Ascending aorta (tissue), 2 donors: ENCODE measurements around the gene ELAC1. TPM values are rescaled to one million over a fixed set of nuclear protein-coding genes. Genes with fewer than 3 reads are reported as not detected.

Experiments
- DNase-seq, 2 donors: peaks; one replicate each; pipeline ENCODE4 v3.0.0-alpha.2; 2019; ENCODE audit warnings: low spot score in 2 of 2
- H3K27ac ChIP-seq, 2 donors: fragments of 200-600 bp; sonication (generic); one replicate each; pipeline ENCODE4 v1.5.1; 2016 to 2017; ENCODE audit warnings: mild to moderate bottlenecking in 1 of 2
- H3K27me3 ChIP-seq: fragments of 200-600 bp; sonication (generic); one replicate; pipeline ENCODE4 v1.5.1; 2017
- H3K36me3 ChIP-seq, 2 donors: fragments of 200-600 bp; sonication (generic); one replicate each; pipeline ENCODE4 v1.5.1; 2016
- H3K4me1 ChIP-seq, 2 donors: fragments of 200-600 bp; sonication (generic); one replicate each; pipeline ENCODE4 v1.5.1; 2016 to 2017; ENCODE audit warnings: mild to moderate bottlenecking in 1 of 2
- H3K4me3 ChIP-seq, 2 donors: fragments of 200-600 bp; sonication (generic); one replicate each; pipeline ENCODE4 v1.5.1; 2016 to 2017; ENCODE audit warnings: mild to moderate bottlenecking in 1 of 2
- H3K9me3 ChIP-seq, 2 donors: fragments of 200-600 bp; sonication (generic); one replicate each; pipeline ENCODE4 v1.5.1; 2016
- CTCF ChIP-seq, 3 experiments: fragments of 200-600 bp in 2 of 3; fragments of 450-650 bp in 1 of 3; sonication (generic) in 2 of 3; IDR thresholded peaks; one replicate each; pipeline ENCODE4 v1.5.1; 2016 to 2019; ENCODE audit warnings: antibody characterized with exemption in 3 of 3, mild to moderate bottlenecking in 1 of 3, moderate library complexity in 1 of 3
- intact Hi-C: fragments of 100-400 bp; cut with DNase I; formaldehyde crosslinking; loops from one replicate; pipeline ENCODE4 v1.15.1; 2023
- total RNA-seq: library from RNA; depleted of rRNA; stranded (reverse); fragments of >200 nt; gene quantifications from one replicate; pipeline ENCODE4 v1.1.0, GENCODE V29; 2016

ELAC1 gene
- total RNA-seq, 1 donor from 2014 or later: not detected

GRCh38 chr18:51030537-51031258, 62.9 kb downstream of the ELAC1 start:
- H3K27me3 ChIP-seq: no peaks in the 10 kb centered on the region
- H3K4me1 ChIP-seq: peaks cover 3 to 39% of the 10 kb centered on the region in 2 donors

GRCh38 chr18:51032193-51032592, 64.4 kb downstream of the ELAC1 start:
- no peaks in the 10 kb centered on the region for H3K27me3 ChIP-seq
- intact Hi-C loops: loop anchor here (10.0 kb wide), 1 partner anchor 1547 kb away; the partner anchor contains the start of gene C18orf32
- no peak for DNase-seq
- no peak for TF ChIP-seq CTCF (IDR thresholded peaks at IDR 0.05)
- H3K36me3 ChIP-seq: no peaks in the 10 kb centered on the region
- peak overlapping the region; percentile 91 to 95 for H3K4me3 ChIP-seq
- no peaks in the 10 kb centered on the region for H3K9me3 ChIP-seq
- peaks cover 3 to 47% of the 10 kb centered on the region in 2 donors for H3K4me1 ChIP-seq
- H3K27ac ChIP-seq: peak overlapping the region in 1 of 2 donors; percentile 23

More at GRCh38 chr18:51030537-51031258, 62.9 kb downstream of the ELAC1 start:
- DNase-seq: peak in 1 of 2 donors; percentile 82
- TF ChIP-seq CTCF (IDR thresholded peaks at IDR 0.05): no peak
- H3K9me3 ChIP-seq: no peaks in the 10 kb centered on the region
- H3K4me3 ChIP-seq: peak overlapping the region; percentile 91 to 95
- H3K36me3 ChIP-seq: no peaks in the 10 kb centered on the region
- H3K27ac ChIP-seq: peak overlapping the region; percentile 92 to 99
- intact Hi-C loops: loop anchor here (1.0 to 10.0 kb wide), 6 partner anchors 63 to 1546 kb away; partner anchors contain the start of genes C18orf32, MBD1, ME2 and SKA1

GRCh38 chr18:51037230-51037629, 69.4 kb downstream of the ELAC1 start:
- Histone ChIP-seq H3K4me1 (peaks cover 0 to 57% of the 10 kb centered on the region in 2 donors), H3K4me3 (no peak overlapping the region), H3K27ac (no peak overlapping the region), H3K27me3 (no peaks in the 10 kb centered on the region), H3K9me3 (no peaks in the 10 kb centered on the region), H3K36me3 (no peaks in the 10 kb centered on the region)
- intact Hi-C loops: loop anchor here (10.0 kb wide), 1 partner anchor 1552 kb away; the partner anchor contains the start of gene C18orf32
- DNase-seq: no peak
- TF ChIP-seq CTCF (IDR thresholded peaks at IDR 0.05): no peak

Other genes with a start within 250 kb of the ELAC1 start
- gene MRO, start 148.0 kb upstream of the ELAC1 start, total RNA-seq: 1.4 TPM
- 27.4 TPM for gene ME2, start 88.9 kb upstream of the ELAC1 start, total RNA-seq
- 196 TPM for gene SMAD4, start 62.2 kb downstream of the ELAC1 start, total RNA-seq
- gene MEX3C, start 229.6 kb downstream of the ELAC1 start, total RNA-seq: 97.7 TPM